Nephron progenitor cell (in vitro differentiated cells): ENCODE results near the gene MYOM1.

Experiments
- DNase-seq: peaks from one replicate; pipeline ENCODE4 v3.0.0; 2021
- H3K27ac Mint-ChIP-seq: 2 replicates; pipeline ENCODE4 v1.8.0; 2021; ENCODE audit warnings: mild to moderate bottlenecking, moderate library complexity, mixed read lengths
- H3K27me3 Mint-ChIP-seq: 2 replicates; pipeline ENCODE4 v1.8.0; 2021; ENCODE audit warnings: mild to moderate bottlenecking, low read depth, mixed read lengths; ENCODE audit not compliant: poor library complexity
- H3K36me3 Mint-ChIP-seq: 2 replicates; pipeline ENCODE4 v1.8.0; 2021; ENCODE audit warnings: low read depth, mixed read lengths
- H3K4me1 Mint-ChIP-seq: 2 replicates; pipeline ENCODE4 v1.8.0; 2021; ENCODE audit warnings: mixed read lengths
- H3K4me3 Mint-ChIP-seq: 2 replicates; pipeline ENCODE4 v1.8.0; 2021; ENCODE audit warnings: mild to moderate bottlenecking, moderate library complexity, mixed read lengths
- H3K9me3 Mint-ChIP-seq: 2 replicates; pipeline ENCODE4 v1.8.0; 2021; ENCODE audit warnings: mild to moderate bottlenecking, moderate library complexity, mixed read lengths
- TF ChIP-seq, protein P1 (sequence below): fragments of 200-600 bp; sonication (generic); IDR thresholded peaks from 2 replicates; pipeline ENCODE4 v1.5.0; 2021; ENCODE audit warnings: antibody characterized with exemption

Gene MYOM1

GRCh38 chr18:3046216-3046808 is 173.5 kb downstream of the MYOM1 start:
- peak overlapping the region; percentile 68 for H3K27ac Mint-ChIP-seq
- H3K36me3 Mint-ChIP-seq: no peaks in the 10 kb centered on the region
- TF ChIP-seq, protein P1, sequence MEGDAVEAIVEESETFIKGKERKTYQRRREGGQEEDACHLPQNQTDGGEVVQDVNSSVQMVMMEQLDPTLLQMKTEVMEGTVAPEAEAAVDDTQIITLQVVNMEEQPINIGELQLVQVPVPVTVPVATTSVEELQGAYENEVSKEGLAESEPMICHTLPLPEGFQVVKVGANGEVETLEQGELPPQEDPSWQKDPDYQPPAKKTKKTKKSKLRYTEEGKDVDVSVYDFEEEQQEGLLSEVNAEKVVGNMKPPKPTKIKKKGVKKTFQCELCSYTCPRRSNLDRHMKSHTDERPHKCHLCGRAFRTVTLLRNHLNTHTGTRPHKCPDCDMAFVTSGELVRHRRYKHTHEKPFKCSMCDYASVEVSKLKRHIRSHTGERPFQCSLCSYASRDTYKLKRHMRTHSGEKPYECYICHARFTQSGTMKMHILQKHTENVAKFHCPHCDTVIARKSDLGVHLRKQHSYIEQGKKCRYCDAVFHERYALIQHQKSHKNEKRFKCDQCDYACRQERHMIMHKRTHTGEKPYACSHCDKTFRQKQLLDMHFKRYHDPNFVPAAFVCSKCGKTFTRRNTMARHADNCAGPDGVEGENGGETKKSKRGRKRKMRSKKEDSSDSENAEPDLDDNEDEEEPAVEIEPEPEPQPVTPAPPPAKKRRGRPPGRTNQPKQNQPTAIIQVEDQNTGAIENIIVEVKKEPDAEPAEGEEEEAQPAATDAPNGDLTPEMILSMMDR: no peak

DNA sequence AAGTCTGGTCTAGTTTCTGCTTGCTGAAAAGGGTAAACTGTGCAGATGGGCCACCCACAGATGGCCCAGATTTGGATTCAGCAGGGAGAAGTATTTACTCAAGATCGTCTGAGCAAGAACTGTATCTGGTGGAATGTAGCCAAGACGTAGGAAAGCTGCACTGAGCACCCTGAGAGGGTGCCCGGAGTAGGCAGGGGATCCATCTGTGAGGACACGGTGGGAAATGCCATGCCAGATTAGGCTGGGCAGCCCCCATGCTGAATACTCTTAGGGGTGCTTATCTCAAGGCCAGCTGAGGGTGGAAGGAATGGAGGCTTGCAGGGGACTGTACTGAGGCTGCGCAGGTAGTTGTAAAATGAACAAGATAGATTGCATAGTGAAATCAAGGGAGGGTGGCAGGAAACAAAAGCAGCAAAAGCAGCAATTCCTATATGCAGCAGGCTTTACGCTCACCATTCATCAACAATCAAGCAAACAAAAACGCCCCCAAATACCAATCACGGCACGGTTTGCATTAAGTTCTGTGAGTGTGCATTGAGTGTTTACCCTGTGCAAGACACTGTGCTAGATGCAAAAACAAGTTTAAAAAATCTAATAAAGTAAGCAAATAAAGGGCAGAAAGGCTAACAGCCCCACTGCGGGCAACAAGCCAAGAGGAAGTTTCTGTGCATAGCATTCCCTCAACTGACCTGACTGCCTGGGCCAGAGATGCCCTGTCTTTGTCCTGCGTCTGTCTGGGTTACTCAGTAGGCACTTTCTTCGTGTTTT is 174.7 kb downstream of the MYOM1 start:
- Mint-ChIP-seq H3K9me3 (no peaks in the 10 kb centered on the region), H3K27ac (peak overlapping the region; percentile 89), H3K4me1 (peaks cover 29% of the 10 kb centered on the region), H3K36me3 (no peaks in the 10 kb centered on the region), H3K27me3 (peaks cover 3% of the 10 kb centered on the region), H3K4me3 (no peak overlapping the region)
- no peak for DNase-seq
- TF ChIP-seq, protein P1: no peak

More at GRCh38 chr18:3046216-3046808, 173.5 kb downstream of the MYOM1 start:
- Mint-ChIP-seq H3K4me1 (peaks cover 28% of the 10 kb centered on the region), H3K27me3 (peaks cover 3% of the 10 kb centered on the region), H3K9me3 (no peaks in the 10 kb centered on the region), H3K4me3 (no peak overlapping the region)
- no peak for DNase-seq

DNA sequence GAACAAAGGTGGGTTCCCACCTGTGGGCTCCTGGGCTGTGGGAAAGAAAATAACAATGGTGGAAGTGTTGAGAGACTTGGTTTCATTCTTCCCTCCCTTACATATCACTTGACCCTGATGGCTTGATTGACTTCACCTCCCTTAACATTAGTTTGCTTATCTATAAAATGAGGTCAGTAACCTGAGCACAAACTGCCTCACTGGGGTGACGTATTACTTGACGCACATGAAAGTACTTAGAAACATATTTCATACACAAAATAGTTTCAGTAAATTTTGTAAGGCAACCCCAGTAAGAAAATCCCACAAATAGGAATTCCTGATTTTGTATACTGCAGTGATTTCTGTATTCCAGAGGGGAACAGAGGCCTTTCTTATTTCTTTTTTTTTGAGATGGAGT is 177.4 kb downstream of the MYOM1 start:
- TF ChIP-seq, protein P1: no peak
- H3K36me3 Mint-ChIP-seq: no peaks in the 10 kb centered on the region
- peak overlapping the region; percentile 45 for H3K27ac Mint-ChIP-seq
- no peak for DNase-seq
- H3K27me3 Mint-ChIP-seq: peaks cover 3% of the 10 kb centered on the region
- H3K4me3 Mint-ChIP-seq: no peak overlapping the region
- H3K9me3 Mint-ChIP-seq: no peaks in the 10 kb centered on the region
- H3K4me1 Mint-ChIP-seq: peaks cover 34% of the 10 kb centered on the region

DNA sequence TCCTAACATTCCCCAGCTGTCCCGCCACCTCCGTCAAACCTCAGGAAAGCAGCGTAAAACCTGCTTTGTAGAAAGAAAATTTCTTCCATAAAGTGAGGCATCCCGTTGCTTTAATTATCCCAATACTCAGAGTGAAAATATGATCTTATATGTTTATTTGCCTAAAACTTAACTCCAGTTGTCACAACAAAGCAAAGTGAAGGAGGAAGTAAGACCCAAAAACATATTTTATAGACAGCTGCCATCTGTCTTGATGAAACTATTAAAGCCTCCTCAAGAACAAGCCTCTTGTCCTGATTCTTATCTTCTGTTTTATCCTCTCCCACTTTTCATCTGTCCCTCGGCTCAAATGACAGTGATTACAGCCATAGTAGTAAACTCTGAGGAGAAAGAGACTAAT is 177.9 kb downstream of the MYOM1 start:
- TF ChIP-seq, protein P1: no peak
- no peak for DNase-seq
- peaks cover 3% of the 10 kb centered on the region for H3K27me3 Mint-ChIP-seq
- H3K4me1 Mint-ChIP-seq: peaks cover 35% of the 10 kb centered on the region
- no peaks in the 10 kb centered on the region for H3K36me3 Mint-ChIP-seq
- peak overlapping the region; percentile 36 for H3K27ac Mint-ChIP-seq
- H3K4me3 Mint-ChIP-seq: no peak overlapping the region
- H3K9me3 Mint-ChIP-seq: no peaks in the 10 kb centered on the region

- H3K4me3 Mint-ChIP-seq: no peak overlapping the region
- TF ChIP-seq, protein P1: no peak
- H3K4me1 Mint-ChIP-seq: peaks cover 38% of the 10 kb centered on the region
- H3K36me3 Mint-ChIP-seq: no peaks in the 10 kb centered on the region
- H3K9me3 Mint-ChIP-seq: no peaks in the 10 kb centered on the region
- no peak for DNase-seq
- H3K27ac Mint-ChIP-seq: no peak overlapping the region
- H3K27me3 Mint-ChIP-seq: peaks cover 3% of the 10 kb centered on the region
These were observed 178.9 kb downstream of the MYOM1 start for GRCh38 chr18:3040881-3041280.
